ENCODE data around the gene U2AF2.

U2AF2 gene

DNA sequence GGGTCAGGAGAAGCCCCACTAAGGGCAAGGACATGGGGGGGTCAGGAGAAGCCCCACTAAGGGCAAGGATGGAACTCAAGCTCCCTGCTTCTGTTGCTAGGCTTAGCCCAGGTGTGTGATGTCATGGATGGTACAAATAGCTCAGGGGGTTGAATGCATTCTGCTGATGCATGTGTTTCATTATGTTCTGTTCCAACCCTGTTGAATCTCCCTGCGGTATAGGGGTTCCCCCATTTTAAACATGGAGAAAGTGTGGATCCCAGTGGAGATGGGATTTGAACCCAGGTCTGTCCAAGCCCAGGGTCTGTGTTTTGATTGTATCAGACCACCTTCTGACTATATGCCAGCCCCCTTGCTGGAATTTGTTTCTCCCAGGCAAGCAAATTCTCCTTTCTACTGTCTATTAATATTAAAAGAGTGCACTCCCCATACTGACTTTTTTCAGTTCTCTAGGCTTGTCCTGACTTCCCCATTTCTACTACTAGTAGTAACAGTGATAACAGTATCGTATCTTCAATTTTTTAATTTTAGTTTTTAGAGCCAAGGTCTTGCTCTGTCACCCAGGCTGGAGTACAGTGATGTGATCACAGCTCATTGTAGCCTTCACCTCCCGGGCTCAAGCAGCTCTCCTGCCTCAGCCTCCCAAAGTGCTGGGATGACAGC lies 42.7 kb upstream of the U2AF2 start:
- no peak for TF ChIP-seq CTCF (conservative IDR thresholded peaks at IDR 0.05)
- no peak overlapping the region for H3K27ac ChIP-seq

- no peak for TF ChIP-seq CTCF (conservative IDR thresholded peaks at IDR 0.05)
- H3K27ac ChIP-seq, result no peak overlapping the region
Measured at GRCh38 chr19:55613396-55613795, 41.4 kb upstream of the U2AF2 start.

DNA sequence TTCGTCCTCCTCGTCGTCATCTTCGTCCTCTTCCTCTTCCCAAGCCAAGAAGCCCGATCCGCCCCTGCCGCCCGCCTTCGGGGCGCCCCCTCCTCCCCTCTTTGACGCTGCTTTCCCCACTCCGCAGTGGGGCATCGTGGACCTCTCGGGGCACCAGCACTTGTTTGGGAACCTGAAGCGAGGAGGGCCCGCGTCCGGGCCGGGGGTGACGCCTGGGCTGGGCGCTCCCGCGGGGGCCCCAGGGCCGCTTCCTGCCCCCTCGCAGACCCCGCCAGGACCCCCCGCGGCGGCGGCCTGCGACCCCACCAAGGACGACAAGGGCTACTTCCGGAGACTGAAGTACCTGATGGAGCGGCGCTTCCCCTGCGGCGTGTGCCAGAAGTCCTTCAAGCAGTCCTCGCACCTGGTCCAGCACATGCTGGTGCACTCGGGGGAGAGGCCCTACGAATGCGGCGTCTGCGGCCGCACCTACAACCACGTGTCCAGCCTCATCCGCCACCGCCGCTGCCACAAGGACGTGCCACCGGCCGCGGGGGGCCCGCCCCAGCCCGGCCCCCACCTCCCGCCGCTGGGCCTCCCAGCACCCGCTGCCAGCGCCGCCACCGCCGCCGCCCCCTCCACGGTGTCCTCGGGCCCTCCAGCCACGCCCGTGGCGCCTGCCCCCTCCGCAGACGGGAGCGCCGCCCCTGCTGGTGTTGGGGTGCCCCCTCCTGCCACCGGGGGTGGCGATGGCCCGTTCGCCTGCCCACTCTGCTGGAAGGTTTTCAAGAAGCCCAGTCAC lies 40.7 kb upstream of the U2AF2 start:
- no peak overlapping the region for H3K27ac ChIP-seq
- TF ChIP-seq CTCF (conservative IDR thresholded peaks at IDR 0.05), result no peak

- TF ChIP-seq CTCF (conservative IDR thresholded peaks at IDR 0.05), result no peak
- H3K27ac ChIP-seq, result no peak overlapping the region
Measured at GRCh38 chr19:55614711-55615542, 39.9 kb upstream of the U2AF2 start.

DNA sequence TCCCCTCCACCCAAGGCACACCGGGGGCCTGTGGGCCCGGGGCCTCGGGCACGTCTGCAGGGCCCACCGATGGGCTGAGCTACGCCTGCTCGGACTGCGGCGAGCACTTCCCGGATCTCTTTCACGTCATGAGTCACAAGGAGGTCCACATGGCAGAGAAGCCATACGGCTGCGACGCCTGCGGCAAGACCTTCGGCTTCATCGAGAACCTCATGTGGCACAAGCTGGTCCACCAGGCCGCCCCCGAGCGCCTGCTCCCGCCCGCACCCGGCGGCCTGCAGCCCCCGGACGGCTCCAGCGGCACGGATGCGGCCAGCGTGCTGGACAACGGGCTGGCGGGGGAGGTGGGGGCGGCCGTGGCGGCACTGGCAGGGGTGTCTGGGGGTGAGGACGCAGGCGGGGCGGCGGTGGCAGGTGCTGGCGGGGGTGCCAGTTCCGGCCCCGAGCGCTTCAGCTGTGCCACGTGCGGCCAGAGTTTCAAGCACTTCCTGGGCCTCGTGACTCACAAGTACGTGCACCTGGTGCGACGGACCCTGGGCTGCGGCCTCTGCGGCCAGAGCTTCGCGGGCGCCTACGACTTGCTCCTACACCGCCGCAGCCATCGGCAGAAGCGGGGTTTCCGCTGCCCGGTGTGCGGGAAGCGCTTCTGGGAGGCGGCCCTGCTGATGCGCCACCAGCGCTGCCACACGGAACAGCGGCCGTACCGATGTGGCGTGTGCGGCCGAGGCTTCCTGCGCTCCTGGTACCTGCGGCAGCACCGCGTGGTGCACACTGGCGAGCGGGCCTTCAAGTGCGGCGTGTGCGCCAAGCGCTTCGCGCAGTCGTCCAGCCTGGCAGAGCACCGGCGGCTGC lies 39.1 kb upstream of the U2AF2 start:
- no peak for TF ChIP-seq CTCF (conservative IDR thresholded peaks at IDR 0.05)
- no peak overlapping the region for H3K27ac ChIP-seq

- no peak for TF ChIP-seq CTCF (conservative IDR thresholded peaks at IDR 0.05)
- H3K27ac ChIP-seq, result no peak overlapping the region
Measured at GRCh38 chr19:55616395-55616875, 38.4 kb upstream of the U2AF2 start.
